Measurements from ENCODE around the gene APOL1.

DNA sequence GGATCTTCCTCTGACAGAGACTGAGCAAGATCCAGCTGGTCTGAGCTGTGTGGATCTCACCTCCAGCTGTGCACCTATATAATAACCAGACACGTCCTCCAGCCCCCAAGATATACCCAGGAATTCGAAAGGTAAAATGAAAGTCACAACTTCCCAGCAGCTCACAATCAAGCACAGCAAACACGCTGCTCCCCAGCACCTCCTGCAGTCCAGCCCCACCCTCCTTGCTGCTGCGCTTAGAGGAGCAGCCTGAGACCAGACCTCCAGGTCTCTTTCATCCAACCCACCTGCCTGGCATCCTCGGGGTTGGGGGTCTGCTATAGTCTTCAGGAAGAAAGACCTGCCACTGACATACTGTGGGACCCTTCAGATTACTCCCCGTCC is 48.3 kb upstream of the APOL1 start:
- TF ChIP-seq FOXJ3 (CRISPR knock-in tag; IDR thresholded peaks at IDR 0.05; ENCODE audit: borderline replicate concordance) (no peak), MTF1 (CRISPR knock-in tag; IDR thresholded peaks at IDR 0.05) (no peak), POLR2AphosphoS5 (IDR thresholded peaks at IDR 0.05; ENCODE audit: low read depth, low read length) (no peak), SETDB1 (CRISPR knock-in tag; IDR thresholded peaks at IDR 0.05; ENCODE audit: borderline replicate concordance) (no peak), EZH2 (conservative IDR thresholded peaks at IDR 0.05; ENCODE audit: low read depth, low read length) (no peak), ZNF501 (CRISPR knock-in tag; IDR thresholded peaks at IDR 0.05) (no peak), ZZZ3 (CRISPR knock-in tag; IDR thresholded peaks at IDR 0.05; ENCODE audit: borderline replicate concordance) (no peak), MTA3 (CRISPR knock-in tag; IDR thresholded peaks at IDR 0.05) (no peak), ATF1 (CRISPR knock-in tag; IDR thresholded peaks at IDR 0.05) (no peak)
- TF ChIP-seq, protein P1, sequence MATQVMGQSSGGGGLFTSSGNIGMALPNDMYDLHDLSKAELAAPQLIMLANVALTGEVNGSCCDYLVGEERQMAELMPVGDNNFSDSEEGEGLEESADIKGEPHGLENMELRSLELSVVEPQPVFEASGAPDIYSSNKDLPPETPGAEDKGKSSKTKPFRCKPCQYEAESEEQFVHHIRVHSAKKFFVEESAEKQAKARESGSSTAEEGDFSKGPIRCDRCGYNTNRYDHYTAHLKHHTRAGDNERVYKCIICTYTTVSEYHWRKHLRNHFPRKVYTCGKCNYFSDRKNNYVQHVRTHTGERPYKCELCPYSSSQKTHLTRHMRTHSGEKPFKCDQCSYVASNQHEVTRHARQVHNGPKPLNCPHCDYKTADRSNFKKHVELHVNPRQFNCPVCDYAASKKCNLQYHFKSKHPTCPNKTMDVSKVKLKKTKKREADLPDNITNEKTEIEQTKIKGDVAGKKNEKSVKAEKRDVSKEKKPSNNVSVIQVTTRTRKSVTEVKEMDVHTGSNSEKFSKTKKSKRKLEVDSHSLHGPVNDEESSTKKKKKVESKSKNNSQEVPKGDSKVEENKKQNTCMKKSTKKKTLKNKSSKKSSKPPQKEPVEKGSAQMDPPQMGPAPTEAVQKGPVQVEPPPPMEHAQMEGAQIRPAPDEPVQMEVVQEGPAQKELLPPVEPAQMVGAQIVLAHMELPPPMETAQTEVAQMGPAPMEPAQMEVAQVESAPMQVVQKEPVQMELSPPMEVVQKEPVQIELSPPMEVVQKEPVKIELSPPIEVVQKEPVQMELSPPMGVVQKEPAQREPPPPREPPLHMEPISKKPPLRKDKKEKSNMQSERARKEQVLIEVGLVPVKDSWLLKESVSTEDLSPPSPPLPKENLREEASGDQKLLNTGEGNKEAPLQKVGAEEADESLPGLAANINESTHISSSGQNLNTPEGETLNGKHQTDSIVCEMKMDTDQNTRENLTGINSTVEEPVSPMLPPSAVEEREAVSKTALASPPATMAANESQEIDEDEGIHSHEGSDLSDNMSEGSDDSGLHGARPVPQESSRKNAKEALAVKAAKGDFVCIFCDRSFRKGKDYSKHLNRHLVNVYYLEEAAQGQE (IDR thresholded peaks at IDR 0.05; ENCODE audit: borderline replicate concordance in 1 of 2, low read depth in 1 of 2, low read length in 2 of 2) = no peak
- TF ChIP-seq, protein P2, sequence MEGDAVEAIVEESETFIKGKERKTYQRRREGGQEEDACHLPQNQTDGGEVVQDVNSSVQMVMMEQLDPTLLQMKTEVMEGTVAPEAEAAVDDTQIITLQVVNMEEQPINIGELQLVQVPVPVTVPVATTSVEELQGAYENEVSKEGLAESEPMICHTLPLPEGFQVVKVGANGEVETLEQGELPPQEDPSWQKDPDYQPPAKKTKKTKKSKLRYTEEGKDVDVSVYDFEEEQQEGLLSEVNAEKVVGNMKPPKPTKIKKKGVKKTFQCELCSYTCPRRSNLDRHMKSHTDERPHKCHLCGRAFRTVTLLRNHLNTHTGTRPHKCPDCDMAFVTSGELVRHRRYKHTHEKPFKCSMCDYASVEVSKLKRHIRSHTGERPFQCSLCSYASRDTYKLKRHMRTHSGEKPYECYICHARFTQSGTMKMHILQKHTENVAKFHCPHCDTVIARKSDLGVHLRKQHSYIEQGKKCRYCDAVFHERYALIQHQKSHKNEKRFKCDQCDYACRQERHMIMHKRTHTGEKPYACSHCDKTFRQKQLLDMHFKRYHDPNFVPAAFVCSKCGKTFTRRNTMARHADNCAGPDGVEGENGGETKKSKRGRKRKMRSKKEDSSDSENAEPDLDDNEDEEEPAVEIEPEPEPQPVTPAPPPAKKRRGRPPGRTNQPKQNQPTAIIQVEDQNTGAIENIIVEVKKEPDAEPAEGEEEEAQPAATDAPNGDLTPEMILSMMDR (CRISPR knock-in tag; IDR thresholded peaks at IDR 0.05) = peak; percentile 36; the same call in 1 of the 2 replicates
